GM10248 (cell line): ENCODE measurements around the gene CCNT2.

ENCODE experiments used
- CTCF ChIA-PET: fragments of 300-600 bp; sonication (Branson Sonifier 250); formaldehyde crosslinking; extraction: SDS; loops from one replicate; lab custom pipeline; 2021; ENCODE audit warnings: antibody characterized with exemption; lab: Yijun Ruan, JAX
- POLR2A ChIA-PET: fragments of 350-650 bp; sonication (Branson Sonifier 250); formaldehyde crosslinking; extraction: SDS; loops from one replicate; lab custom pipeline; 2020; ENCODE audit warnings: antibody characterized with exemption; lab: Yijun Ruan, JAX
- DNase-seq: peaks from one replicate; pipeline ENCODE4 v3.0.0; 2012; ENCODE audit errors: extremely low spot score
- CTCF ChIP-seq: IDR thresholded peaks from 2 replicates; pipeline ENCODE4 v1.5.1; 2012; ENCODE audit warnings: mild to moderate bottlenecking, low read depth; ENCODE audit errors: extremely low read depth, missing control alignments, control extremely low read depth

The CCNT2 gene

GRCh38 chr2:134933732-134934131 lies 15.1 kb downstream of the CCNT2 start:
- CTCF ChIA-PET: no interaction called here
- no peak for TF ChIP-seq CTCF
- POLR2A ChIA-PET: no interaction called here
- DNase-seq: no peak

GRCh38 chr2:134934150-134934549 lies 15.5 kb downstream of the CCNT2 start:
- ChIA-PET POLR2A (no interaction called here), CTCF (no interaction called here)
- no peak for TF ChIP-seq CTCF
- no peak for DNase-seq

DNA sequence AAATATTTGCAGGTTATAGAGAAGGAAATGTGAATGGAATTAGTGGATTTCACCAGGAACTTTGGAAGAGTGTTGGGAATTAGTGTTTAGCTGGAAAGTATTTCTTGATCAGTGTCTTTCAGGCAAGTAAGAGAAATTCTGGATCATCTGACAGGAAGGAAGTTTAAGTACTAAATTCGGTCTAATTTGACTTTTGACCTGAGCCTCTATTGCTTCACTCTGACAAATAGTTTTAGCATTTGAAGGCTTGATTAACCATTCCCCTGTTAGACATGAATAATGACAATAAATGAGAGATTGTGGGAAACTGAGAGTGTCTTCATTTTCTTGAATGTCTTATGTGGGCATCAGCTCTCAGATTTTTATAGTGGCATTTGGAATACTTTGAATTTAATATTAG lies 16.0 kb downstream of the CCNT2 start:
- no peak for TF ChIP-seq CTCF
- ChIA-PET POLR2A (no interaction called here), CTCF (no interaction called here)
- no peak for DNase-seq

DNA sequence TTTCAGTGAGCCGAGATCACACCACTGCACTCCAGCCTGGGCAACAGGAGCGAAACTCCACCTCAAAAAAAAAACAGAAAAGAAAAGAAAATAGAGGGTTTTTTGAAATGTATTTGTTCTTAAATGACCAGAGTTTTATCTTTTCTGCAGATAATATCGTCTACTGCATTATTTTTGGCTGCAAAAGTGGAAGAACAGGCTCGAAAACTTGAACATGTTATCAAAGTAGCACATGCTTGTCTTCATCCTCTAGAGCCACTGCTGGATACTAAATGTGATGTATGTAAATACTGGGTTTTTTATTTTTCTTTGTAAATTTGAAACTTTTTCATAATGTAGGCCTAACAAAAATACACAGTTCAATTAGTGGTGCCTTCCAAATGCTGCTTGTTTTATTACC lies 18.1 kb downstream of the CCNT2 start:
- POLR2A ChIA-PET: no interaction called here
- TF ChIP-seq CTCF: no peak
- DNase-seq: no peak
- CTCF ChIA-PET: no interaction called here

DNA sequence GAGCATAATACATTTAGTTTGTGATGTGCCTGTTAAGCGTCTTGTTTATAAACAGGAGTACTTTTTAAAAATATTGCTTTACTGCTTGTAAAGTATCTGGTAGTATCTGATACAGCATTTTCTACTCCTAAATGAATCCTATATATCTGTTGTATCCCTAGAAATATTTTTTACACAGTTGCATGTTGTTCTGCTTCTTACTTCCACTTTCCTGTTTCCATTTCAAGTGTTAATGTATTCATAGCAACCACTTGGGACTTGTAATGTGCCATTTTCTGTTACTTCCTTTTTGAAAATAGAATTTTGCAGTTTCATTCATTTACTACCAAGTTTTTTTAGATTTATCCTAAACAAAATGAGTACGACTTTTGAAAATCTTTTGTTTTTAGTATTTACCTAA lies 24.9 kb downstream of the CCNT2 start:
- CTCF ChIA-PET: interaction anchor here (1.7 to 1.8 kb wide), 2 partner anchors 16 to 26 kb away, joined by 3 to 5 read pairs; no protein-coding TSS in a partner anchor
- POLR2A ChIA-PET: no interaction called here
- peak; percentile 38 for DNase-seq
- TF ChIP-seq CTCF: no peak

GRCh38 chr2:134944975-134945374 lies 26.4 kb downstream of the CCNT2 start:
- TF ChIP-seq CTCF: no peak
- DNase-seq: no peak
- POLR2A ChIA-PET: no interaction called here
- CTCF ChIA-PET: interaction anchor here (1.7 kb wide), 1 partner anchor 28 kb away, joined by 3 read pairs; no protein-coding TSS in a partner anchor
